Smooth muscle cell (in vitro differentiated cells): Measurements from ENCODE around the gene RGS7. TPM values are rescaled to one million over a fixed set of nuclear protein-coding genes. Genes with fewer than 3 reads are reported as not detected.

ENCODE experiments used
- DNase-seq: peaks from one replicate; lab custom pipeline; 2025; ENCODE audit not compliant: unreplicated experiment; lab: John Stamatoyannopoulos, UW
- H2AFZ ChIP-seq: fragments of 200-600 bp; sonication (generic); 2 replicates; pipeline ENCODE4 v1.6.0; 2016; ENCODE audit warnings: antibody characterized with exemption, low read depth, mild to moderate bottlenecking
- H3F3A ChIP-seq: fragments of 200-600 bp; sonication (generic); 2 replicates; pipeline ENCODE4 v1.6.0; 2017; ENCODE audit warnings: antibody characterized with exemption, low read depth
- H3K27ac ChIP-seq: fragments of 200-600 bp; sonication (generic); 2 replicates; pipeline ENCODE4 v1.5.1; 2016; ENCODE audit warnings: low read depth, mild to moderate bottlenecking
- H3K27me3 ChIP-seq: fragments of 200-600 bp; sonication (generic); 2 replicates; pipeline ENCODE4 v1.6.1; 2016; ENCODE audit warnings: low read depth, mild to moderate bottlenecking
- H3K36me3 ChIP-seq: fragments of 200-600 bp; sonication (generic); 2 replicates; pipeline ENCODE4 v1.5.1; 2016; ENCODE audit warnings: low read depth
- H3K4me1 ChIP-seq: fragments of 200-600 bp; sonication (generic); 2 replicates; pipeline ENCODE4 v1.5.1; 2016; ENCODE audit warnings: low read depth
- H3K4me2 ChIP-seq: fragments of 200-600 bp; sonication (generic); 2 replicates; pipeline ENCODE4 v1.6.0; 2016; ENCODE audit warnings: mild to moderate bottlenecking
- H3K4me3 ChIP-seq: fragments of 200-600 bp; sonication (generic); 2 replicates; pipeline ENCODE4 v1.5.1; 2016; ENCODE audit warnings: mild to moderate bottlenecking
- H3K79me2 ChIP-seq: fragments of 200-600 bp; sonication (generic); 2 replicates; pipeline ENCODE4 v1.6.0; 2016; ENCODE audit warnings: low read depth, mild to moderate bottlenecking
- H3K9ac ChIP-seq: fragments of 200-600 bp; sonication (generic); 2 replicates; pipeline ENCODE4 v1.6.0; 2016; ENCODE audit warnings: low read depth
- H3K9me3 ChIP-seq: fragments of 200-600 bp; sonication (generic); replicated peaks from 2 replicates; pipeline ENCODE4 v1.5.1; 2016; ENCODE audit warnings: low read depth
- H4K20me1 ChIP-seq: fragments of 200-600 bp; sonication (generic); 2 replicates; pipeline ENCODE4 v1.6.0; 2016; ENCODE audit warnings: low read depth
- CTCF ChIP-seq: fragments of 200-600 bp; sonication (generic); IDR thresholded peaks from 2 replicates; pipeline ENCODE4 v1.5.1; 2017; ENCODE audit warnings: borderline replicate concordance, mild to moderate bottlenecking, antibody characterized with exemption; ENCODE audit not compliant: insufficient read depth, poor library complexity, severe bottlenecking
- WGBS: methylation state at CpG from one replicate; pipeline ENCODE4 v1.1.7; 2016; ENCODE audit warnings: low lambda C conversion rate; 5-methylcytosine and 5-hydroxymethylcytosine counted together
- polyA plus RNA-seq: library from polyadenylated mRNA; unstranded; fragments of >200 nt; fragmentation: Nextera tagmentation; extraction: Ambion mirVana; gene quantifications from 2 replicates; pipeline ENCODE4 v1.2.1, GENCODE V29; 2016
- total RNA-seq: library from RNA; depleted of rRNA; stranded (reverse); fragments of >200 nt; gene quantifications from 2 replicates; pipeline ENCODE4 v1.2.3, GENCODE V29; 2014

The RGS7 gene
- total and polyA plus RNA-seq, 2 experiments from 2014 or later, result 0.16 TPM; not detected in 1

GRCh38 chr1:241323514-241324195 lies 33.4 kb downstream of the RGS7 start:
- Histone ChIP-seq H3K4me2 (no peak overlapping the region), H3K27me3 (no peaks in the 10 kb centered on the region), H3K27ac (no peak overlapping the region), H3K4me3 (no peak overlapping the region), H3K9ac (no peak overlapping the region), H3K36me3 (no peaks in the 10 kb centered on the region), H3K79me2 (no peaks in the 10 kb centered on the region), H3K4me1 (no peaks in the 10 kb centered on the region), H3K9me3 (no peaks in the 10 kb centered on the region), H3F3A (no peaks in the 10 kb centered on the region), H4K20me1 (no peaks in the 10 kb centered on the region), H2AFZ (no peak overlapping the region)
- TF ChIP-seq CTCF, result no peak
- no peak for DNase-seq
- WGBS, result 44% methylated on average over 9 of the region's 9 CpGs

GRCh38 chr1:241317676-241318075 lies 39.3 kb downstream of the RGS7 start:
- no peaks in the 10 kb centered on the region for H3K36me3 ChIP-seq
- 91% methylated on average over 2 of the region's 2 CpGs for WGBS
- no peaks in the 10 kb centered on the region for H3K9me3 ChIP-seq
- H3K79me2 ChIP-seq, result no peaks in the 10 kb centered on the region
- no peak for DNase-seq
- TF ChIP-seq CTCF, result no peak
- H3K27me3 ChIP-seq, result no peaks in the 10 kb centered on the region
- no peak overlapping the region for H2AFZ ChIP-seq
- no peaks in the 10 kb centered on the region for H3F3A ChIP-seq
- H4K20me1 ChIP-seq, result no peaks in the 10 kb centered on the region
- no peak overlapping the region for H3K9ac ChIP-seq
- H3K4me3 ChIP-seq, result no peak overlapping the region
- H3K4me1 ChIP-seq, result no peaks in the 10 kb centered on the region
- no peak overlapping the region for H3K27ac ChIP-seq
- no peak overlapping the region for H3K4me2 ChIP-seq

- no peak overlapping the region for H3K27ac ChIP-seq
- 68% methylated on average over 3 of the region's 3 CpGs for WGBS
- H2AFZ ChIP-seq, result no peak overlapping the region
- H3K4me1 ChIP-seq, result no peaks in the 10 kb centered on the region
- no peaks in the 10 kb centered on the region for H3F3A ChIP-seq
- no peaks in the 10 kb centered on the region for H4K20me1 ChIP-seq
- DNase-seq, result no peak
- TF ChIP-seq CTCF, result no peak
- H3K9ac ChIP-seq, result no peak overlapping the region
- no peak overlapping the region for H3K4me3 ChIP-seq
- no peaks in the 10 kb centered on the region for H3K36me3 ChIP-seq
- H3K27me3 ChIP-seq, result no peaks in the 10 kb centered on the region
- no peaks in the 10 kb centered on the region for H3K9me3 ChIP-seq
- no peaks in the 10 kb centered on the region for H3K79me2 ChIP-seq
- H3K4me2 ChIP-seq, result no peak overlapping the region
Measured at GRCh38 chr1:241316372-241316771, 40.6 kb downstream of the RGS7 start.
